ENCODE data around the gene C19orf38.

Gene C19orf38

DNA sequence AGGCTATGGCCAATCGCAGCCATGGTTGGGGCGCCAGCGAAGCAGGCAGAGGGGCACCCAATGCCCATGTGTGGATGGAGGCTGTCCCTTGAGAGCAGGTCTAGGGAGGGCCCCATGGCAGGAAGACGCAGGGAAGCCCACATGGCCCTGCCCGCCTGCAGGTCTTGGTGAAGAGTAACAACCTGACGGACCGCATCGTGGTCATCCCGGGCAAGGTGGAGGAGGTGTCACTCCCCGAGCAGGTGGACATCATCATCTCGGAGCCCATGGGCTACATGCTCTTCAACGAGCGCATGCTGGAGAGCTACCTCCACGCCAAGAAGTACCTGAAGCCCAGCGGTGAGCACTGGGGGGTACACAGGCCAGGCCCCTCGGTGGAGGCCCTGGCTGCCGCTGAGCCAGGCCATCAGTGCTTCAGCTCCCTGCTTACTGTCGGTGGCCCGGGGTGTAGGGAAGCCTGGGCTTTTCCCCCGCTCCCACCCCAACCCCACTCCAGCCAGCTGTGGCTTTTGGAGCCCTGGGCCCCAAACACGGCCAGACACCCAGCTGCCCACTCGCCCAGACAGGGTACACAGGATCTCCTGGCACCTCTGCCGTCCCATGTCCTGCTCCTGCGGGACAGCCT, 65.6 kb downstream of the C19orf38 start:
- no peak for TF ChIP-seq CTCF (IDR thresholded peaks at IDR 0.05)
- intact Hi-C loops (cut with DNase I; ENCODE audit: low total_unique reads) = no loop called here
- Histone ChIP-seq H3K4me1 (no peaks in the 10 kb centered on the region), H3K36me3 (peaks cover 38 to 100% (median 65%) of the 10 kb centered on the region in 3 donors), H3K27ac (no peak overlapping the region), H3K27me3 (no peaks in the 10 kb centered on the region), H3K4me3 (no peak overlapping the region), H3K9me3 (no peaks in the 10 kb centered on the region)
- no peak for DNase-seq

DNA sequence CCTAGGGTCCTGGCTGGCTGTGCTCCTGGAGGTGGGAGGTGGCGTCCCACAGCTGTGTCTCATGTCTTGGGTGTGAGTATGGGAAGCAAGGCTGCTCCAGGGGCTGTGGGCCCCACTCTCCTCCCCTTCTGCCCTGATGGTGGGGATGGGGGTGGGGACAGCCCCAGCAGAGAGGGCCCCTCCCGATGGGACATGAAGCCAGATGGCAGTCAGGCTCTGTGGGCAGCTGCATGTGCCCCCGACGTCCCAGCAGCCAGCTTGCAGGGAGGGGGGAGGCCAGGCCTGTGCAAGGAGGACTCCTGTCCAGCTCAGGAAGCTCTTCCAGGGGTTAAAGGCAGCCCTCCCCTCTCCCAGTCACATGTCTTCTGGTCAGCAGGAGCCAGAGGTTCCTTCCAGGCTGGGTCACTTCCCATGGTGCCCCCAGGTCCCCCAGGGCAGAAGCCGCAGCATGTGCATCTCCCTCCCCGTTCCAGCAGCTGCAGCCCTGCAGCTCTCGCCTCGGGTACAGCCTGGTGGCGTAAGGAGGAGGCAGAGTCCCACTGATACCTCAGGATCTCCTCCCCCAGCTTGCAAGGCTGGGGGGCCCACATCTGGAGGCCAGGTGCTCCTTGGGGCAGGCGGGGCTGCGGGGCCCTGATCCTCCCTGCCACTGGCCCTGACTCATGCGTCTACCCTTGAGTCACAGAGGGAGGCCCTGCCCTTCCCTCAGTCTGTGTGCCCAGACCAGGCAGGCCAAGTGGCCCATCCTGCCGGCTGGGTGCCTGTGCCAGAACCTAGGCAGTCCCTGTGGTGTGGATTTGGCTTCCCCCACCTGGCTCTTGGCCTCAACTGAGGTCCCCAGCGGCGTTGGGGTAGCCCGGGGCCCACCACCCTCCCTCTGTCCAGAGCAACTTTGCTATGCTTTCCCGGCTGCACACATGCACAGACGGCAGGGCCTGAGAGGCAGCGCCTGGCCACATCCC, 67.2 kb downstream of the C19orf38 start:
- peaks cover 27 to 100% (median 67%) of the 10 kb centered on the region in 3 donors for H3K36me3 ChIP-seq
- H3K27ac ChIP-seq = no peak overlapping the region
- TF ChIP-seq CTCF (IDR thresholded peaks at IDR 0.05) = no peak
- H3K4me3 ChIP-seq = no peak overlapping the region
- no peak for DNase-seq
- intact Hi-C loops (cut with DNase I; ENCODE audit: low total_unique reads) = no loop called here
- no peaks in the 10 kb centered on the region for H3K27me3 ChIP-seq
- H3K9me3 ChIP-seq = no peaks in the 10 kb centered on the region
- no peaks in the 10 kb centered on the region for H3K4me1 ChIP-seq

DNA sequence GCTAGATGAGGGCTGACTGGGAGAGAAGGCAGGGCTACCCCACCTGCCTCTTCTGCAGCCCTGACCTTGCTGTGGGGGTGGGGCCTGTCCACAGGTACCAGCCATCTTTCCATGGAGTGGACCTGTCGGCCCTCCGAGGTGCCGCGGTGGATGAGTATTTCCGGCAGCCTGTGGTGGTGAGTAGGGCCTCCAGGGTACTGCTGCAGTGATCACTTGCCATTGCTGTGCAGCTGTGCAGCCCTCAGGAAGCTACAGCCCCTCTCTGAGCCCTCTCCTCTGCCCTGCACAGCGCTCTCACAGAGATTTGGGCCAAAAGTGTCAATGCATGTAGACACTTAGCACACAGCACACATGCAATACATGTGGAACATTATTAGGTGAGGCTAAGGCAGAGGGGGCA, 68.4 kb downstream of the C19orf38 start:
- intact Hi-C loops (cut with DNase I; ENCODE audit: low total_unique reads) = no loop called here
- H3K36me3 ChIP-seq = peaks cover 33 to 100% (median 69%) of the 10 kb centered on the region in 3 donors
- H3K27me3 ChIP-seq = no peaks in the 10 kb centered on the region
- no peak for DNase-seq
- no peaks in the 10 kb centered on the region for H3K4me1 ChIP-seq
- no peaks in the 10 kb centered on the region for H3K9me3 ChIP-seq
- no peak overlapping the region for H3K4me3 ChIP-seq
- H3K27ac ChIP-seq = no peak overlapping the region
- TF ChIP-seq CTCF (IDR thresholded peaks at IDR 0.05) = no peak

DNA sequence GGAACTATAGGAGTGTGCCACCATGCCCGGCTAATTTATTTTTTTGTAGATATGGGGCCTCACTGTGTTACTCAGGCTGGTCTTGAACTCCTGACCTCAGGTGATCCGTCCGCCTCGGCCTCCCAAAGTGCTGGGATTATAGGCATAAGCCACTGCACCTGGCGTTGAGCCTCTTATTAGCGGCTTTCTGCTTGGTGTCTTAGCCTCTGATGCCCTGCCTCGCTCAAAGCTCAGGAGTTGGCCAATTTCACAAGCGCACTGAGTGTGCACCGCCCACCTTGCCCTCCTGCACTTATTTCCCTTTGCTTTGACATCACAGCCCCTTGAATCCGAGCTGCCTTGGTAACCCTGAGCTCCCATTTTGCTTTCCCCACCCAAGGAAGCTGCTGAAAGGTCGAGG, 70.1 kb downstream of the C19orf38 start:
- DNase-seq = no peak
- Histone ChIP-seq H3K9me3 (no peaks in the 10 kb centered on the region), H3K27me3 (no peaks in the 10 kb centered on the region), H3K4me3 (no peak overlapping the region), H3K27ac (no peak overlapping the region), H3K36me3 (peaks cover 22 to 100% (median 70%) of the 10 kb centered on the region in 3 donors), H3K4me1 (no peaks in the 10 kb centered on the region)
- TF ChIP-seq CTCF (IDR thresholded peaks at IDR 0.05) = no peak
- intact Hi-C loops (cut with DNase I; ENCODE audit: low total_unique reads) = no loop called here
